DOHH2 (cell line): ENCODE results near the gene MTOR.

Experiments used
- CTCF ChIP-seq: fragments of 200-600 bp; sonication (generic); IDR thresholded peaks from one replicate; pipeline ENCODE4 v1.5.1; 2014; ENCODE audit warnings: antibody characterized with exemption, mild to moderate bottlenecking, low read depth, low read length; ENCODE audit not compliant: poor library complexity, severe bottlenecking
- EZH2phosphoT487 ChIP-seq: fragments of 200-600 bp; sonication (generic); IDR thresholded peaks from 2 replicates; pipeline ENCODE4 v1.6.1; 2017; ENCODE audit warnings: borderline replicate concordance, mild to moderate bottlenecking, antibody characterized with exemption, low read length, moderate library complexity, mixed read lengths

GRCh38 chr1:11280719-11281376 is 18.5 kb upstream of the MTOR start:
- TF ChIP-seq CTCF (no peak), EZH2phosphoT487 (no peak)
